Measurements from ENCODE around the gene PAPLN. TPM values are rescaled to one million over a fixed set of nuclear protein-coding genes. Genes with fewer than 3 reads are reported as not detected.

PAPLN gene
- total and polyA plus RNA-seq, 8 donors: 1.1 to 18.3 (median 2.9) TPM

GRCh38 chr14:73198253-73198652, 39.1 kb upstream of the PAPLN start:
- H3K27ac ChIP-seq: no peak overlapping the region
- TF ChIP-seq CTCF (IDR thresholded peaks at IDR 0.05): no peak
- FAIRE-seq: no peak
- 87 to 89% methylated on average over 2 of the region's 2 CpGs for WGBS, 2 donors
- no peak overlapping the region for H3K4me3 ChIP-seq
- intact Hi-C loops (cut with DNase I): no loop called here
- no peaks in the 10 kb centered on the region for H3K9me3 ChIP-seq
- no peak for ATAC-seq
- no peak for DNase-seq
- H3K4me1 ChIP-seq: no peaks in the 10 kb centered on the region
- H3K27me3 ChIP-seq: no peaks in the 10 kb centered on the region
- H3K36me3 ChIP-seq: peaks cover 0 to 9% (median 5%) of the 10 kb centered on the region in 3 donors

GRCh38 chr14:73203527-73203926, 33.8 kb upstream of the PAPLN start:
- Histone ChIP-seq H3K4me1 (no peaks in the 10 kb centered on the region), H3K27ac (no peak overlapping the region), H3K9me3 (no peaks in the 10 kb centered on the region), H3K36me3 (peaks cover 5 to 27% (median 7%) of the 10 kb centered on the region in 3 donors), H3K27me3 (no peaks in the 10 kb centered on the region), H3K4me3 (no peak overlapping the region)
- DNase-seq: no peak
- no peak for FAIRE-seq
- ATAC-seq: no peak
- intact Hi-C loops (cut with DNase I): no loop called here
- WGBS, 2 donors: 82 to 93% methylated on average over 2 of the region's 2 CpGs
- TF ChIP-seq CTCF (IDR thresholded peaks at IDR 0.05): no peak

GRCh38 chr14:73207615-73208014, 29.7 kb upstream of the PAPLN start:
- no peak for TF ChIP-seq CTCF (IDR thresholded peaks at IDR 0.05)
- no peaks in the 10 kb centered on the region for H3K27me3 ChIP-seq
- no peaks in the 10 kb centered on the region for H3K4me1 ChIP-seq
- 92 to 94% methylated on average over 2 of the region's 2 CpGs for WGBS, 2 donors
- H3K36me3 ChIP-seq: peaks cover 5 to 24% (median 7%) of the 10 kb centered on the region in 3 donors
- no peak overlapping the region for H3K27ac ChIP-seq
- FAIRE-seq: no peak
- no peak for ATAC-seq
- no peak overlapping the region for H3K4me3 ChIP-seq
- intact Hi-C loops (cut with DNase I): no loop called here
- DNase-seq: no peak
- H3K9me3 ChIP-seq: no peaks in the 10 kb centered on the region

GRCh38 chr14:73208390-73208789, 28.9 kb upstream of the PAPLN start:
- H3K36me3 ChIP-seq: peaks cover 5 to 29% (median 10%) of the 10 kb centered on the region in 3 donors
- DNase-seq: no peak
- no peak for ATAC-seq
- intact Hi-C loops (cut with DNase I): no loop called here
- FAIRE-seq: no peak
- no peaks in the 10 kb centered on the region for H3K9me3 ChIP-seq
- no peak overlapping the region for H3K4me3 ChIP-seq
- H3K27me3 ChIP-seq: no peaks in the 10 kb centered on the region
- H3K27ac ChIP-seq: no peak overlapping the region
- WGBS, 2 donors: 98% methylated on average over 3 of the region's 3 CpGs
- TF ChIP-seq CTCF (IDR thresholded peaks at IDR 0.05): no peak
- H3K4me1 ChIP-seq: no peaks in the 10 kb centered on the region

- peaks cover 5 to 29% (median 11%) of the 10 kb centered on the region in 3 donors for H3K36me3 ChIP-seq
- 94 to 95% methylated on average over 8 of the region's 8 CpGs for WGBS, 2 donors
- no peaks in the 10 kb centered on the region for H3K9me3 ChIP-seq
- no peaks in the 10 kb centered on the region for H3K4me1 ChIP-seq
- FAIRE-seq (no peak), ATAC-seq (no peak), DNase-seq (no peak)
- H3K27me3 ChIP-seq: no peaks in the 10 kb centered on the region
- no peak overlapping the region for H3K4me3 ChIP-seq
- TF ChIP-seq CTCF (IDR thresholded peaks at IDR 0.05): no peak
- no peak overlapping the region for H3K27ac ChIP-seq
- intact Hi-C loops (cut with DNase I): no loop called here
Observed at GRCh38 chr14:73208846-73209245, 28.5 kb upstream of the PAPLN start.

Measured in pancreas (tissue), 10 donors.